GM18505 (cell line): ENCODE results near the gene SLAMF7.
"Not testable (repeated sequence)": the region's sequence is repeated elsewhere in the genome, so short reads cannot be mapped to it uniquely, and the experiment has no call there.

Experiments
- ATAC-seq: cut with Tn5 transposase; IDR thresholded peaks from one replicate; pipeline ENCODE4 v1.9.1; 2021; ENCODE audit not compliant: unreplicated experiment
- POLR2A ChIP-seq: IDR thresholded peaks from 4 replicates; pipeline ENCODE4 v1.6.1; 2011; ENCODE audit warnings: borderline replicate concordance; ENCODE audit not compliant: insufficient read depth, insufficient read length; ENCODE audit errors: extremely low read depth

Gene SLAMF7

GRCh38 chr1:160739098-160739511 is at the start of gene SLAMF7:
Gene SLAMF7, plus strand, starts transcription at chr1:160739247. Its CDS starts 55 bp downstream, at chr1:160739302.
- ATAC-seq: peak; percentile 49
- peak; percentile 93 for TF ChIP-seq POLR2A

- not testable (repeated sequence) for ATAC-seq
These were observed 46.7 kb upstream of the SLAMF7 start for GRCh38 chr1:160692390-160692789.

GRCh38 chr1:160702100-160702499 is 36.9 kb upstream of the SLAMF7 start:
- ATAC-seq: no peak
- no peak for TF ChIP-seq POLR2A

GRCh38 chr1:160704250-160704649 is 34.8 kb upstream of the SLAMF7 start:
- ATAC-seq: no peak

GRCh38 chr1:160705212-160705621 is 33.8 kb upstream of the SLAMF7 start:
- not testable (repeated sequence) for ATAC-seq
- peak; percentile 32 for TF ChIP-seq POLR2A

More at GRCh38 chr1:160704250-160704649, 34.8 kb upstream of the SLAMF7 start:
- TF ChIP-seq POLR2A: no peak

- ATAC-seq: no peak
- TF ChIP-seq POLR2A: no peak
These were observed 33.3 kb upstream of the SLAMF7 start for GRCh38 chr1:160705742-160706141.

- TF ChIP-seq POLR2A: no peak
- no peak for ATAC-seq
These were observed 32.4 kb upstream of the SLAMF7 start for GRCh38 chr1:160706526-160707235.

- ATAC-seq: no peak
- peak; percentile 38 for TF ChIP-seq POLR2A
These were observed 31.6 kb upstream of the SLAMF7 start for GRCh38 chr1:160707236-160708064.

- ATAC-seq: no peak
- no peak for TF ChIP-seq POLR2A
These were observed 30.9 kb upstream of the SLAMF7 start for GRCh38 chr1:160708118-160708517.

GRCh38 chr1:160708801-160709200 is 30.2 kb upstream of the SLAMF7 start:
- peak; percentile 79 for TF ChIP-seq POLR2A

GRCh38 chr1:160709715-160710114 is 29.3 kb upstream of the SLAMF7 start:
- no peak for TF ChIP-seq POLR2A
- no peak for ATAC-seq

More at GRCh38 chr1:160708801-160709200, 30.2 kb upstream of the SLAMF7 start:
- ATAC-seq: no peak

- ATAC-seq: no peak
- TF ChIP-seq POLR2A: peak; percentile 7
These were observed 28.4 kb upstream of the SLAMF7 start for GRCh38 chr1:160710517-160711252.

- TF ChIP-seq POLR2A: peak; percentile 13
- no peak for ATAC-seq
These were observed 27.8 kb upstream of the SLAMF7 start for GRCh38 chr1:160711276-160711601.
